Measurements from ENCODE around the gene CELA2A.
"Not testable (repeated sequence)": the region's sequence is repeated elsewhere in the genome, so short reads cannot be mapped to it uniquely, and the experiment has no call there.

CELA2A gene

DNA sequence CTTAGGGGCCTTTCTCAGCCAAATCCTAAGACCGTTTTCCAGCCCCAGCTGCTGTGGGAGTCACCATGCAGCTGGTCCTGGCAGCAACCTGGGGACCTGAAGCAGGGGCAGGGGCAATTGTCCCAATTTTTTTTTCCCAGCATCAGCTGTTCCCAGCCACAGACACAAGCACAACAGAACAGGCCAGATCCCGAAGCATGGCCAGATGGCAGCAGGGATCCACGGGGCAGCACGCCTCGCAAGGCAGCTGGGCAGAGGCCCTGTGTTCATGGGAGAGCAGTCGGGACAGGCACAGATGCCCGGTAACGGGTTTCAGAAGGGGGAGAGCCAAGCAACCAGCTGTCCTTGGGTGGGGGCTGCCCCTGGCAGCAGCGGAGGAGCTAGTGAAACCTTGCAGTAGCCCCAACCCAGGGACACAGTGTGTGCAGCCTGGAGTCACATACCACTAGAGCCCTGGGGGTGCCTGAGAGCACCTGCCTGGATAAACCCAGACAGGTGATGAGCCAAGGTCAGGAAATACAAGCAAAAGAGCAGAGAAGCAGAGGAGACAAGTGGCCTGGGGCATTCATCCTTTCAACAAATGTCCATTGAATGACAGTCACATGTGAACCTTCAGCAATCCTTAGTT, 13.4 kb downstream of the CELA2A start:
- not testable (repeated sequence) for DNase-seq (ENCODE audit: low spot score)

DNA sequence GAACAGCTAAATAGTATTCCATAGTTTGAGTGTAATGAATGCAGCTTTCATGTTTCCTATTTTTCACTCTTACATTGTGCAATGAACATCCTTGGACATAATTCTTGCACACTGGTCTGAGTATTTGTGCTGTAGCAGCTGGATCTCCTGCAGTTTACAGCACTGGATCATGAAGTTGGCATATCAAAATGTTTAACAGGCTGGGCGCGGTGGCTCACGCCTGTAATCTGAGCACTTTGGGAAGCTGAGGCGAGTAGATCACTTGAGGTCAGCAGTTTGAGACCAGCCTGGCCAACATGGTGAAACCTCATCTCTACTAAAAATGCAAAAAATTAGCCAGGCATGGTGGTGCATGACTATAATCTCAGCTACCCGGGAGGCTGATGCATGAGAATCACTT, 14.5 kb downstream of the CELA2A start:
- DNase-seq (ENCODE audit: low spot score) = not testable (repeated sequence)

DNA sequence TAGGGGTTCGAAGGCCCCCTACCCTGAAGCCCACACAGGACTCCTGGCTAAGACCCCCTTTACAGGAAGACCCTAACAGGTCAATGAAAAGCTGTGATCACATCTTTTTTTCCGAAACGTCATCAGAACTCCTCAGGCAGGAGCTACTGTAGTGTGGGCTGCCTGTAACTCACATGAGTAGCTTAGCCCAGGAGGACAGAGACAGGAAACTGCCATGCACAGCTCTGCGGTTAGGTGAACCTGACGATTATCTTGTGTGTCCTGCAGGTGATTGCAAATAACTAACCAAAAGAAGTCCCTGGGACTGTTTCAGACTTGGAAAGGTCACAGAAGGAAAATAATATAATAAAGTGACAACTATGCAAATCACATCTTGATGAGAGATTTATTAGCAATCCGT, 15.2 kb downstream of the CELA2A start:
- DNase-seq (ENCODE audit: low spot score) = not testable (repeated sequence)

DNA sequence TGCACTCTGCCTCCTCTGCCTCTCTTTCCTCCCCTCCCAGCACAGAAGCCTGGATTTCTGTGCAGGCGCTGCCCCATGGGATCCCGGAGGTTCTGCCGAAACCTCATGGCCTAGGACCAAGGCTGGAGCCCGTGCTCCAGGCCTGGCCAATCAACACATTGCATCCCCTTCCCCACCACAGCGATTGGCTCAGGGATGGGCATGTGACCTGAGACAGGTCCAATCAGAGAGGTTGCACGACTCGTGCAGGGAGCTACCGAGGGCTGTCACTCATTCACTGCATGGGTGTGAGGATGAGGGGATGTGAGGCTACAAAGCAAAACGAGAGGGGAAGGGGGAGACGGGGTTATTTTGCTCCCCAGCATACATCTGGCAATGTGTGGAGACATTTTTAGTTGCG, 16.1 kb downstream of the CELA2A start:
- DNase-seq (ENCODE audit: low spot score) = no peak

DNA sequence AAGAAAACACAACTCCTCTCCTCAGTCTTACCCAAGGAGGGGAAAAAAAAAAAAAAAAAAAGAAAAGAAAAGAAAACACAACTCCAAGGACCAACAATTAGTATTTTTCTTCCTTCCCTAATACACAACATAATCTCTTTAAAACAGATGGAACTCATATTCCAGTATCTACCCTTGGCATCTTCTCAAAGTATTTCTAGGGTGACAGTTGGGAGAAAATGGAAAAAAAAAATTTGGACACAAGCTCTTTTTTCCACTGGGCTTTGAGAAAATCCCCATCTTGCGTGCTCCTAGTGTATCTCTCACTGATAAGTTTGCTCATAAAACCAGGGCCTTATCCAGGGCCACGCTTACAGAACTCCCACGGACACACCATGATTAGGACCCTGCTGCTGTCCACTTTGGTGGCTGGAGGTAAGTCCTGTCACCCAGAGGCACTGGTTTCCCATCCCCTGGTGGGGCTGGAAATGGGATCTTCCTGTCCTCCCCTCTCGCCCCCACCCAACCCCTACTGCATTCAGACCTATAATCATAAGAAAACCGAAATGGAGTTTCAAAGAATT, 19.3 kb downstream of the CELA2A start, which contains the start of gene CELA2B:
CELA2B (plus strand) TSS at position 353 of the 563 bp plus-strand sequence; CDS start at position 375, 22 bp downstream.
- no peak for DNase-seq (ENCODE audit: low spot score)

DNA sequence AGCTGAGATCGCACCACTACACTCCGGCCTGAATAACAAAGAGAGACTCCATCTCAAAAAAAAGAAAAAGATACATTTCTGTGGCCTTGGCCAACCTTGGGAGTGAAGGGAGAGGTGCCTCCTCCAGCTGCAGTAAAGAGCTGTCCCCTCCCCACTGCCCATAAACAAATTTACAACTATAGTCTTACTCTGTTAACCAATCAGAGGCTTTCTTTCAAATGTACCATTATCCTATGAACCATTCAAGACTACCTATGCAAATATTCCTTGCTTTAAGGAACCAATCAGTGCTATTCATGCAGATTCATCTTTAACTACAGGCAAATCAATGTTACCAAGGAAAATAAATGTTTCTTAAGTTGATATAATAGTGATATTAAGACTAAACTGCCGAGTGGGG, 20.4 kb downstream of the CELA2A start:
- no peak for DNase-seq (ENCODE audit: low spot score)

DNA sequence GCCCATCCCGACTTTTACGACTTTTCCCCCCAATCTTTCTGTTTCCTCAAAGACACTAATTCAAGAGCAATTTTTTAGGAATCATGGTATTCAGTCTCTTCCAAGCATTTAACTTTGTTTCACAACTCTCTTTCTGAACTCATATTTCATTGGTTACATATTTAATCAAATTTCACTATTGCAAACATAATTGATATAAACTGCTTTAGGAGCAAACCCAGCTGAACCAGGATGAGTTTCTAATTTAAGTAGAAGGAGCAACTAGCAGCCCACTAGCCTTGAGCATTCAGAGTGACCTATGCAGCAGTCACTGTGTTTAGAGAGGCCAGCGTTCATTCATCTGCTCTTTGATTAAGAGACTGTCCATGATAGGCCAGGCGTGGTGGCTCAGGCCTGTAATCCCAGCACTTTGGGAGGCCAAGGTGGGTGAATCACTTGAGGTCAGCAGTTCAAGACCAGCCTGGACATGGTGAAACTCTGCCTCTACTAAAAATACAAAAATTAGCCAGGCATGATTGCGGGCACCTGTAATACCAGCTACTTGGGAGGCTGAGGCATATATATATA, 21.2 kb downstream of the CELA2A start:
- no peak for DNase-seq (ENCODE audit: low spot score)

DNA sequence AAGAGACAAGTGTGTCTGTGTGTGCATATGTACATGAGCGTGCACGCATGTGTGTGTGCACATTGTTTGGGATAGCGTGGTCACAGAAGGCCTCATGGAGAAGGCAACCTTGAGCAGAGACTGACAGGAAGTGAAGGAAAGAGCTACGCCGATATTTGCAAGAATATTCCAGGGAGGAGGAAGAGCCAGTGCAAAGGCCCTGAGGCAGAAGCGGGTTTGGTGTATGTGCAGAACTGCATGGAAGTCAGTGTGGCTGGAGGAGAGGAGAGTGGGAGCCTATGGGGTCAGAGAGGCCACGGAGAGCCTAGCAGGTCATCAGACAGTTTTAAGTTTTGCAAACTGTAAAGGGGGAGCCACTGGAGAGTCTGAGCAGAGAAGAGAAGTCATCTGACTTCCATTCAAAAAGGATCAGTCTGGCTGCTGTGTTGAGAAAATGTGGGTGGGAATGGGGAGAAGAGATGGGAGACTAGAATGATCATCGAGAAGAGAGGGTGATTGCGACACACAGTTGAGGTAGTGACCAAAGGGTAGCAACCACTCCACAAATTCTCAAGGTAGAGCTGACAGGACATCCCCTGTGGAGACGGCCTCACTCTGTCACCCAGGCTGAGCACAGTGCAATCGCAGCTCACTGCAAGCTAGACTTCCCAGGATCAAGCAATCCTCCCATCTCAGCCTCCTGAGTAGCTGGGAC, 23.3 kb downstream of the CELA2A start:
- DNase-seq (ENCODE audit: low spot score) = no peak

DNA sequence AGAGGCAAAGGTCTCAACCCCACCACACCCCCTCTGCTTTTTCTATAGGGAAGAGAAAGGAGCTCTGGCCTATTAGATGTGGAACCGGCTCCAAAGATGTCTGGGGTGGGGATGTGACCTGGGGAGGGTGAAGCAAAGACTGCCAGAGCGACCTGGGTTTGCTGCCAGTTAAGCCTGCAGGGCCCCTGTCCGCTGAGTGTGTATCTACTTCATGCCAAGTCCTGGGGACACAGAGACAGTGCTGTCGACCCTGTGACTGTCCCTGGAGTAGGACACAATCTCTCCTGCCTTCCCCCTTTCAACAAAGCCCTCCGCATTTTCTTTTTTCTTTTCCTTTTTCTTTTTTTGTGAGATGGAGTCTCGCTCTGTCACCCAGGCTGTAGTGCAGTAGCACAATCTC, 25.9 kb downstream of the CELA2A start:
- DNase-seq (ENCODE audit: low spot score) = not testable (repeated sequence)

DNA sequence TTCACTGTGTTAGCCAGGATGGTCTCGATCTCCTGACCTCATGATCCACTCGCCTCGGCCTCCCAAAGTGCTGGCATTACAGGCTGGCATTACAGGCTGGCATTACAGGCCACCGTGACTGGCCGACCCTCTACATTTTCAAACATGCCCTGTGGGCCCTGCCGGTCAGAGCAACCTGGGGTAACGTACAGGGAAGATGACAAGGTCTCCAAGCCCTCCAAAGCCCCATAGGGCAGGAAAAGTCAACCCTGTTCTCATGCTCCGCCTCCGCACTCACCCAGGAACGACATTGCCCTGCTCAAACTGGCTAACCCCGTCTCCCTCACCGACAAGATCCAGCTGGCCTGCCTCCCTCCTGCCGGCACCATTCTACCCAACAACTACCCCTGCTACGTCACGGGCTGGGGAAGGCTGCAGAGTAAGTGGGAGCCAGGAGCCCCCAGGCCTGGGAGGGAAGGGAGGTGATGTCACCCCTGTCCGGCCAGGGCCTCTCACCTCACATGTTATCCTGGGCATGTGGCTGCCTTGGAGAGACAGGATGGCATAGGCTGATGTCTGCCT, 26.5 kb downstream of the CELA2A start:
- DNase-seq (ENCODE audit: low spot score) = not testable (repeated sequence)

DNA sequence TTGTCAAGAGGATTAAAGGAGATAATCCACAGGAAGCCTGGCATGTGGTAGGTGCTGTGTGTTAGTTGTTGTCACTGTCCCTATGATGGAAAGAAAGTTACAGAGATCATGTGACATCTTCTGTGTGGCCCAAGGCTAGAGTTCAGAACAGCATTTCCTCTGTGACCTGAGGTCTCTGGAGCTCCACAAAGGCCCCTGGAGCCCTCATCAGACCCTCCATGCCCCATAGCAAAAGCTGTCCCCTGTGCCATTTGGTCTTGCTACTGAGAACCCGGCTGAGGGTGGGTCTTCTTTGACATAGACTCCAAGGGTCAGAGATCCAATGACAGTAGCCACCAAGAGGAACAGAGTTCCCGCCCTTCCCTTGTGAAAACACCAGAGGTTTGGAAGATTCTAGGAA, 27.4 kb downstream of the CELA2A start:
- no peak for DNase-seq (ENCODE audit: low spot score)

DNA sequence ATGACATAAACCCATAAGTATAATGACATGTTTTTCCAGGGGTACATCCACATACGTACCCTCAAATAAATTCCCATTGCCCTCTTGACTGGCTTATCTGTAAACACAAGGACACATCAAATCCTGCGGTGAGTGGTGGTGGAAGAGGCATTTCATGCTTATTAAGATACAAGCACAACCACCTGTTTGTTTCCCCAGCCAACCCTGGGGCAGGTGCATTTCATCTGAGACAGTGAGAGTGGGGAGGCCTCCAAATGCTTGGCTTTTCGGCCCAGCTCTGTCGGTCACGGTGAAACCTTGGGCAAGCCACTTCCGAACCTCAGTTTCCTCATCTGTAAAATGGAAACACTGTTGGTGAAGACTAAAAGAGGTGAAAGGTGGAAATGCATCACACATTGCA, 27.9 kb downstream of the CELA2A start:
- not testable (repeated sequence) for DNase-seq (ENCODE audit: low spot score)

DNA sequence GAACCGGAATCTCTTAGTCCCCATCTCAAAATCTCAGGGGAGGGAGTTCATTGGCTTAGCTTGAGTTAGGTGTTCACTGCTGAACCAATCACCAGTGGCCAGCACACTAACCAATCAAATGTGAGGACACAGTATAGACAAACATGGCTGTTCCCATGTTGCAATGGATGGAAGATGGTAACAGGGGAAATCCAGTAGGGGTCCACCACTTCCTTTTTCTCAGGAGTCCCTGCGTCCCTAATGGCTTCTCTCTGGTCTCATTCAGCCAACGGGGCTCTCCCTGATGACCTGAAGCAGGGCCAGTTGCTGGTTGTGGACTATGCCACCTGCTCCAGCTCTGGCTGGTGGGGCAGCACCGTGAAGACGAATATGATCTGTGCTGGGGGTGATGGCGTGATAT, 29.1 kb downstream of the CELA2A start:
- no peak for DNase-seq (ENCODE audit: low spot score)

DNA sequence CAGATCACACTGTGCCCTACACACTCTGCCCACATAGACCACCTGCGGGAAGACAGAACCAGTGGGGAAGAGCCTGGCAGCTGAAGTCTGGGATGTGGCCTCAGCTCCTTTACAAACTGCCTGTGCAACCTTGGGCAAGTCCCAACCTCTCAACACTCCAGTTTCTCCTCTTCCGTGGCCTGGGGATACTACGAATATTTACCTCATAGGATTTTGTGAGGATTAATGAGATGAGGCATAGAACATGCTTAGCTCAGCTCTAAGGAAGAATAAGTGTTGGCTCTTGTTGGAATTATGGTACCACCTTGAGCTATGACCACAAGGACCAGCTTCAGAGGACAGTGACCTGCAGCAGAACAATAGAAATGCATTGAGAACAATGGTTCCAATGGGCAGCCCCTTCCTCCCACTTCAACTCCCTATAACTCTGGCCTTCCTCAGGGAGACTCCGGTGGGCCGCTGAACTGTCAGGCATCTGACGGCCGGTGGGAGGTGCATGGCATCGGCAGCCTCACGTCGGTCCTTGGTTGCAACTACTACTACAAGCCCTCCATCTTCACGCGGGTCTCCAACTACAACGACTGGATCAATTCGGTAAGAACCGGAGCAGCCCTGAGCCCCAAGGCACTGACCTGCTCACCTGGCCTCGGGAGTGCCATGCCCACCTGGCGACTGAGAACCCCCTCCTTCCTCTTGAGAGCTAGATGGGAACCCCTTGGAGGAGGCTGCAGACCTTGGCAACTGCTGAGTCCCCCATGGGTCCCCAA, 30.5 kb downstream of the CELA2A start:
- not testable (repeated sequence) for DNase-seq (ENCODE audit: low spot score)

DNA sequence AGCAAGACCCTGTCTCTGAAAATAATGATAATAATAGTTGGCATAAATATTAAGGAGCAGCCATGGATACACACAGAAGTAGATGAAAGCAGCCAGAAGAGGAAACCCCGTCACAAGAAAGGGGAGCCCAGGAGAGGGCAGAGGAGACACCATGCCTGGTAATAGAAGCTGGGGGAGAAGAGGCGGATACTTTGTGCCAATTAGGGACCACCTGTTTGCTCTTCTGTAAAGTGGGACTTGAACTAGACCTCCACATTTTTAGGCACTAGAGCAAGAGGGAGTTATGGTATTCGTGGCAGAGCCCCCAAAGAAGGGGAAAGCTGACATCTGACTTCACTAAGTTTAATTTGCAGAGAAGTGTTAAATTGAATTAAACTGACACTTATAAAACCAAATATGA, 31.8 kb downstream of the CELA2A start:
- no peak for DNase-seq (ENCODE audit: low spot score)

DNA sequence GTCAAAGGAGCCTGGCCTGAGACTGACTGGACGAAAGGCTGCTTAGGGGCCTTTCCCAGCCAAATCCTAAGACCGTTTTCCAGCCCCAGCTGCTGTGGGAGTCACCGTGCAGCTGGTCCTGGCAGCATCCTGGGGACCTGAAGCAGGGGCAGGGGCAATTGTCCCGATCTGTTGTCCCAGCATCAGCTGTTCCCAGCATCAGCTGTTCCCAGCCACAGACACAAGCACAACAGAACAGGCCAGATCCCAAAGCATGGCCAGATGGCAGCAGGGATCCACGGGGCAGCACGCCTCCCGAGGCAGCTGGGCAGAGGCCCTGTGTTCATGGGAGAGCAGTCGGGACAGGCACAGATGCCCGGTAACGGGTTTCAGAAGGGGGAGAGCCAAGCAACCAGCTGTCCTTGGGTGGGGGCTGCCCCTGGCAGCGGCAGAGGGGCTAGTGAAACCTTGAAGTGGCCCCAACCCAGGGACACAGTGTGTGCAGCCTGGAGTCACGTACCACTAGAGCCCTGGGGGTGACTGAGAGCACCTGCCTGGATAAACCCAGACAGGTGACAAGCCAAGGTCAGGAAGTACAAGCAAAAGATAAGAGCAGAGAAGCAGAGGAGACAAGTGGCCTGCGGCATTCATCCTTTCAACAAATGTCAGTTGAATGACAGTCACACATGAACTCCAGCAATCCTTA, 32.7 kb downstream of the CELA2A start:
- no peak for DNase-seq (ENCODE audit: low spot score)

DNA sequence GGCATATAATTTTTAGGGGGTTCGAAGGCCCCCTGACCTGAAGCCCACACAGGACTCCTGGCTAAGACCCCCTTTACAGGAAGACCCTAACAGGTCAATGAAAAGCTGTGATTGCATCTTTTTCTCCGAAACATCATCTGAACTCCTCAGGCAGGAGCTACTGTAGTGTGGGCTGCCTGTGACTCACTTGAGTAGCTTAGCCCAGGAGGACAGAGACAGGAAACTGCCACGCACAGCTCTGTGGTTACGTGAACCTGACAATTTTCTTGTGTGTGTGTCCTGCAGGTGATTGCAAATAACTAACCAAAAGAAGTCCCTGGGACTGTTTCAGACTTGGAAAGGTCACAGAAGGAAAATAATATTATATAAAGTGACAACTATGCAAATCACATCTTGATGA, 34.5 kb downstream of the CELA2A start:
- not testable (repeated sequence) for DNase-seq (ENCODE audit: low spot score)

DNA sequence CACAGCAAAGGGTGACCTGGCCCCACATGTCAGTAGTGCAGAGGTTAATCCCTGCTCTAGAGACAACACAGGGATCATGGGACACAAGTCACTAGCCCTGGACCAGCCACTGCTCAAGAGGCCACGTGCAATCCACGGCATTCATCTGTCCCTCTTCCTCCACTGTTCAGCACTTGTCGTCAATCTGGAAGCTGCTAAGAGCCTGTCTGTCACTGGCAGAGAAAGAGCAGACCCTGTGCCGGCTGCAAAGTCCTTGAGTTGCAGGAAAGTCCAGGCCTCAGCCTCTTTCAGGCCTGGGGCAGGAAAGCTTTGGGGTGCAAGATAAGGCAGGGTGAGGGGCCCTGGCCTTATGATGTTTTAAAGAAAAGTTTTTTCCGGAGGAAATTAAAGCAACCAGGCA, 36.1 kb downstream of the CELA2A start:
- DNase-seq (ENCODE audit: low spot score) = no peak

DNA sequence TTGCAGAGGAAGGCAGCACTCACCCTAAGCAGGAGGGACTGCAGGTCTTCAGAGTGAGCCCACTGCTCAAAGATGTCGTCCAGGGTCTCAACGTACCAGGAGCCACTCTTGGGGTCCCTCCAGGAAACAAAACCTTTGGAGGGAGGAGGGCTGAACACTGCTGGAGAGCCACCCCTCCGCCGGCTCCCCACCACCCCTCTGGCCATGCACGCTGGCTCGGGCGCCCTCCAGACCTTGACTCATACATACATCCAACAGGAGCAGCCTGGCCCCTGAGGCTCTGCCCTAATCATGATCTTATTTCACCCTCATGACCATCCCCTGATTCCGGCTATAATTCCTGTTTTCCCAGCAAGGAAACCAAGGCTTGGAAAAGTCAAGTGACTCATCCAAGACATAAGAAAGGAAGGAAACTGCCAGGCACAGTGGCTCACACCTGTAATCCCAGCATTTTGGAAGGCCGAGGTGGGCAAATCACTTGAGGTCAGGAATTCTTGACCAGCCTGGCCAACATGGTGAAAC, 37.4 kb downstream of the CELA2A start:
- DNase-seq (ENCODE audit: low spot score) = no peak

DNA sequence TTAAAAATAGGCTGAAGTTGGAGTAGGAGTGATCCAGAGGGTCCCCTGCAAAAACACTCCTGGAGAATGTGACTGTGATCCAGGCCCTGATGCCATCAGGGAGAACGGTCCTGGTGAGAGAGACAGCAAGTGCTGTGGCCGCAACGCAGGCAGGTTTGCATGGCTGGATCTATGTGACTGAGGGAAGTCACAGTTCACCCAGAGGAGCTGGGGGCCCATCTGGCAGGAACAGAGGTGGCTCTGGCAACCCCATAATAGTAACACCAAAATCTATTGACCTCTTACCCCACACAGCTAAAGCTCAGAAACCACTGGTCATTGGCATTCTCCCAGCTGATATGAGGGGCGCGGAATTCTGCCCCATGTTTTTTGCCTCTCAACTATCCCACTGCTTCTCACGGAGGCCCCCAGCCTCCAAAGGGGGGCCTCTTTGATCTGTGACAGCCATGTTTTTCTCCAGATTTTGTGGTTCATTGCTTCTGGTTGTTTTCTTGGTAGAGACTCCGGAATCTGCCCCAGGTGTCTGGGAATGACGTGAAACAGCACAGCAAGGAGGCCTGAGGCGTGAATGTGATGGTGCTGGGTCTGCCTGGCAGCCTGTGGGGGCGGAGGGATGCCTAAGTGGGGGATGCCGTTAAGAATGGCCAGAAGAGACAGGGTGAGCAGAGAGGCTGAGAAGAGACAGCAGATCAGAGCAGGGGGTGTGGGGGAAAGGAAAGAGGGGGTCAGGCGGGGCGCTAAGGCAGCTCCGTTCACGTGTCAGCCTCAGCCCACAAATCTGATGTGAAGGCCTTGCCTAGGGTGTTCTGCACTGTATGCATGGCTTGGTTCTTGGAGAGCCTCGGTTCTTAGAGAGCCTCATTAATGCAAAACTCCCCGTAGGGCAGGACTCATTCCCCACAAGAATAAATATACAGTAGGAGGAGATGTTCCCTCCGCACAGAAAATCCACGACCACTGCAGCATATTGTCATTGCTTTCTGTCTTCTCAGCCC, 43.9 kb downstream of the CELA2A start:
- DNase-seq (ENCODE audit: low spot score) = no peak
